Stimulated activated CD4-positive, alpha-beta T cell treated with anti-CD3 and anti-CD28 coated beads, Interleukin-12 subunit alpha, Interleukin-12 subunit beta, amount 100 ng/mL, for 48 hours (primary cell): ENCODE measurements around the gene WDR87.
"Not testable (repeated sequence)": the region's sequence is repeated elsewhere in the genome, so short reads cannot be mapped to it uniquely, and the experiment has no call there.

Experiments
- DNase-seq, 3 donors: peaks; one replicate each; pipeline ENCODE4 v3.0.0-alpha.2; 2020; ENCODE audit warnings: low read depth in 2 of 3, low spot score in 1 of 3

WDR87 gene

DNA sequence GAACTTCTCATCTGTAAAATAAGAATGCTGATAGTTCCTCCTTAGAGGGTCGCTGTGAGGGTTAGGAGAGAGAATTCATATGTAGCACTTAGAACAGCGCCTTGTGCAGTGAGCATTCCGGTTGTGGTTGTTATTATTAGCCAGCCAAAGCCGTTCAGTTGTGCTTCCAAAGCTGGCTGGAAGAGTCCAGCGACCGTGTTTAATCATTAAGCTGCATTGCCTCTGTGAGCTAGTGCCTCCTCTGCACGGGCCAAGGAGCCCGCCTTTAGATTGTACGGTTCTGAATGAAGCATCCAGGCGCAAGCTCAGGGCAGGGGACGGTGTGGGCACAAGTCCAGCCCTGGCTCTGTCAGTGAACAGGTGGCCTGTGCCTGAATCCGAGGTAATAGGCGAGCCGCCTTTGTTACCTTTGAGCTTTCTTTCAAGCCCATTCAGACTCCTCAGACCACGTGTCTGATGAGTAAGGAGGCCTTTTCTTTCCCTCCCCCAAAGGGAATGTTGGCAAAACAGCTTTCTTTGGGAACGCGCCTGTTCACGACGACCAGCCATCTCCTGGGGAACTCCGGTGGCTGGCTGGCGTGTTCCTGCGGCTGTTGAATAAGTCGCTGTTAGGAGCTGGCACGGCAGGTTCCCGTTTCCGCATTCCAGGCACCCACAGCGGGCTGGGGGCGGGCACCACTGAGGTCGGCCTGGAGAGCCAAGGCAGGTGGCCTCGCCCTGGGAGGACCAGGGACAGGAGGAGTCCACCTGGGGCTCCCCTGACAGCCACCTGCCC lies 25.7 kb upstream of the WDR87 start:
- DNase-seq: no peak

DNA sequence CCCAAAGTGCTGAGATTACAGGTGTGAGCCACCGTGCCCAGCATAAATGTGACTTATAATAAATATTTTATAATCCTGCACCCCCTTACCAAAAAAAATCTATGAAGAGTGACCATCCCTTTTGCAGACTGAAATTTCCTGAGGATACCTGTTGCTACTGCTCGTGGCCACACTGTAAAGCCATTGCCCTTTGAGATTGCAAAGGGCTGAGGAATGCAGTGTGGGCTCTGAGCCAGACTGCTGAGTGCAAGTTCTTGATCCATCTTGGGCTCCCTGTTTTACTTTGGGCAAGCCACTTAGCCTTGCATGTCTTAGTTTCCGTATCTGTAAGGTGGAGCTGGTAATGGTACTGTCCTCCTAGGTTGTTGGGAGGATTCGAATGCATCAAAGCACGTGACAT lies 24.0 kb upstream of the WDR87 start:
- no peak for DNase-seq

DNA sequence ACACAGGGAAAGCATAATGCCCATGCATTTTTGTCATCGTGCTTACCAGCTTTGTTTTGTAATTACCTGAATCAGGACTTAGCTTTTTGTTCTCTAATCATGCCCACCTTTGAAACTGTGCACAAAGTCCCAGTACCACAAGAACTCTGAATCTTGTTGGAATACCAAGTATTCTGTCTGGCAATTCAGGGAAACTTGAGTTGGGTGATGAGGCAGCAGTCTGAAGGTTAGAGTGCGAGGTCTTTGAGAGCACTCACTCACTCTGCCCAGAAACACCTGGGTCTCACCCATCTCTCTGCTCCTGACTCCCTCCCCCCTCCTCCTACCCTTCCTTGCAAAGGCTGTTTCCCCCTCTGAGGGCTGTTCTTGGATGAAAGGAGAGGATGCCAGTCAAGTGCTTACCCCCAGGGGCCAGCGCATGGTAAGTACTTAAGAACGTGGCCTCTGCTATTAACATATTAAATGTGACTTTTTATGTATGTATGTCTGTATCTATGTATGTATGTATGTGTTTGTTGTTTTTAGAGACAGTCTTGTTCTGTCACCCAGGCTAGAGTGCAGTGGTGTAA lies 23.0 kb upstream of the WDR87 start:
- DNase-seq: no peak

DNA sequence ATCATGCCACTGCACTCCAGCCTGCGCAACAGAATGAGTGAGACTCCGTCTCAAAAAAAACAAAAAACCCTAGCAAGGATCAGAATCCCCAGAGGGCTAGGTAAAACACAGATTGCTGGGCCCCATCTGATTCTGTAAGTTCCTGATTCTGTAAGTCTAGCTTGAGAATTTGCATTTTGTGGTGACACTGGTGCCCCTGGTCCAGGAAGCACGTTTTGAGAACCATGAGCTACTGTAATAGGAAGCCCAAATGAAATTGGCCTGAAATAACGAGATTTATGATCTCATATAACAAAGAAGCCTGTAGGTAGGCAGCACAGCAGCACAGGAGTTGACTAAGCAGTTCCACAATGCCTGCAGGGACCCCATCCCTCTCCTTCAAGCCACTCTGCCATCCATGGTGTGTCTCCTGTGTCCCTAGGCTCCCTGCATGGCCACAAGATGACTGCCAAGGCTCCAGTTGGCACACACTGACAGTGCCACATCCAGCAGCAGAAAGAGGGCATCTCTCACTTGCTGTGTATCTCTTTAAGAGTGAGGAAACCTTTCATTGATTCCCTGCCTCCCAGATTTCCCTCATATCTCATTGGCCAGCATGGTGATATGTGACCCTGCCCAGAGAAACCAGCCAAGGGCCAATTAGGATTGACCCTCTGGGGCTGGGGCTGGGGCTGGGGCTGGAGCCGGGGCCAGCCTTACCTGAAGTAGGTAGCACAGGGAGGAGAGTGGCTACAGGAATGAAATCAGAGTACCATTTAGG lies 22.3 kb upstream of the WDR87 start:
- no peak for DNase-seq

DNA sequence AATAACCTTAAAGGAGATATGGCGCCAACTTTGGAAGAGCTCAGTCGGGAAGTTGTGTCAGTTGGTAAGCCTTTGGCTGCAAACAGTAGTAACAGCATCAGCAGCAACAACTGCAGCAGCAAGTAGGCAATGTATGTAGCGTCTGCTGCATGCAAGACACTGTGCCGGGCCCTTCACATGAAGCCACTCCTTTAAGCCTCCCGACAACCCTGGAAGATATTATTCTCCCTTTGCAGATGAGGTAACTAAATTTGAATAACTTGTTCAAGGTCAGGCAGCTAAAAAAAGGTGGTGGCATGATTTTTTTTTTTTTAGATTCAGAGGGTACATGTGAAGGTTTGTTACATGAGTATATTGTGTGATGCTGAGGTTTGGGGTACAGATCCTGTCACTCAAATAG lies 20.3 kb upstream of the WDR87 start:
- no peak for DNase-seq

DNA sequence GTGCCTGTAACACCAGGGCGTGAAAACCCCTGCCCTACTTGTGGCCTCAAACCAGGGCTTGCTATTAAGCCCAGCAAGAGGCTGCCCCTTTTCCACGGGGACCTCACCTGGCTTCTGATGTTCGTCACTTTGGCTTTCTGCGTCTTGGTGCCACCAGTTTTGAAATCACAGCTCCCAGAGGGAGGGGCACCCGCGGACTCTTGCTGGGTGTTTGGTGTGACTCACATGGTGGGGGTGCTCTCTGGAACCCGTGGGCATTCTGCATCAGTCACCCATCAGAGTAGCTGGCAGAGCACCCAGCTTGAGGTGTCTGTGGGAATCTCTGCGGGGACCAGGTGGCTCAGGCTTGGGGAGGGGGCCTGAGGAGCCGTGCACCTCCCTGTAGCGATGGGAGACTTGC lies 19.9 kb upstream of the WDR87 start:
- no peak for DNase-seq

DNA sequence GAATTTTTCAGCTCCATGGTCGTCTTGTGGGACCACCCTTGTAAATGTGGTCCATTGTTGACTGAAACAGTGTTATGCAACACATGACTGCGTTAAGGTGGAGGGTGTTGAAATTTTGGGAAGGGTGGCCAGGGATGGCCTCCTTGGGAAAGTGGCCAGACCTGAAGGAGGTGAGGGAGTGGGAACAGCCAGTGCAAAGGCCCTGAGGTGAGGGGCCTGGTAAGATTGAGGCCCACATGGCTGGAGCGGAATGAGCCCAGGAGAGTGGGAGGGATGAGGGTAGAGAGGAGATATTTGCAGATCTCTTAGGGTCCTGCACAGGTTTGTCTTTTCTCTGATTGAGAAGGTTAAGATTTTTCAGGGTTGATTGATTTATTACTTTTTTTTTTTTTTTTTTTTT lies 18.8 kb upstream of the WDR87 start:
- no peak for DNase-seq

DNA sequence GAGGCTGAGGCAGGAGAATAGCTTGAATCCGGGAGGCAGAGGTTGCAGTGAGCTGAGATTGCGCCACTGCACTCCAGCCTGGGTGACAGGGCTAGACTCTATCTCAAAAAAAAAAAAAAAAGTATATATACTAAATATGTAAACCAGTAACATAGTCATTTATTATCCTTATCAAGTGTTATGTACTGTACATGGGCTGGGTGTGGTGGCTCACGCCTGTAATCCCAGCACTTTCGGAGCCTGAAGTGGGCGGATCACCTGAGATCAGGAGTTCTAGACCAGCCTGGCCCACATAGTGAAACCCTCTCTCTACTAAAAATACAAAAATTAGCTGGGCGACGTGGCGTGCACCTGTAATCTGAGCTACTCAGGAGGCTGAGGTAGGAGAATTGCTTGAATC lies 18.2 kb upstream of the WDR87 start:
- DNase-seq: not testable (repeated sequence)

DNA sequence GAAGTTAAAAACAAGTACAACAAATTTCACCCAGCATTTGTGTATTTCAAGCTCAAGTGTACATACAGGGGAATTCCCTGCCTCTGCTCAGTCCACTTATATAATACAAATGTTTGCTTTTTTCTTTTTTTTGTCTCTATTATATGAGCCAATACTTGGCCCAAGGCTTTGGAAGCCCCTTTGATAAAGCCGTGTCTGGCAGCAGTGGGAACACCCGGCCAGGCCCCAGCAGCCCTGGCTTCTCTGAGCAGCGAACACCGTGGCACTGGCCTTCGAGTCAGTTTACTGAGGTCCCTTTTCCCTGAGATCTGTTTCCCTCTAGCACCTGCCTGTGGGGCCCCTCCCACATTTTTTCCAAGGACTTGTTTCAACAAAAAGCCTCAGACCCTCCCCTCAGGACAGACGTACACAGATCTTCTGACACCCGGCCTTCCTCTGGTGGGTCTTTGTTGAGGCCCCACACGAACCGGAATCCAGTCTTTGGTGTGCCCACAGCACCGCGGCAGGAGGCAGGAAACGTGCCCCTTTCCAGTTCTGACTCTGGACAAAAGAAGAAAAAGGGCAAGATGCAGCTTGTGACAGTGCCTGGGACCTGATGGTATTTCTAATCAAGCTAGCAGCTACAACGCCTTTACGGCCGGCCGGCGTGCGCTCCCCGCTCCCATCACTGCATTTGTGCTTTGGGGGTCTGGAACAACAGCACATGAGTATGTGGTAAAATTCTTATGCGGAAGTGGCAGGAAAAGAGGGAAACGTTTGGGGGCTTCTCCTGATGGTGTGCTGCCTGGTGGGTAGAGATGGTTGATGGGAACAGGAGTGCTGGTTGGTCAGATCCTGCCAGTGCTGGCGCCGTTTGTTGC lies 14.4 kb upstream of the WDR87 start:
- no peak for DNase-seq

DNA sequence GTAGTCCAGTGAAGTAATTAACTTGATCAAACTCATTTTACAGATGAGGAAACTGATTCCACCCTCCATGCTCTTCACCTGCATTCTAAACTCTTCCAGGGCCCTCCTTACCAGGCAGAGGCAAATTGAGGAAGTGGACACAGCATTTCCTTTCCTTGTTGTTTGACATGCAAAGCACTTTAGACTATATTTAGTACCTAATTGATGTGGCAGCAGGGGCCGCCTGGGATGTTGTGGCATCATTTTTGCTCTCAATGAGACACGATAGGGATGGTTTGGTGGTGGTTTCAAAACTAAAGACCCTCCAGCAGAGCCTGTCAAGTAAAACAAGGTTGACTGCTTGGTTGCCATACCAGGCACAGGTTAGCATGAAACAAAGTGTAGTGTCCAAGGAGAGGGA lies 8.5 kb upstream of the WDR87 start:
- DNase-seq: no peak

DNA sequence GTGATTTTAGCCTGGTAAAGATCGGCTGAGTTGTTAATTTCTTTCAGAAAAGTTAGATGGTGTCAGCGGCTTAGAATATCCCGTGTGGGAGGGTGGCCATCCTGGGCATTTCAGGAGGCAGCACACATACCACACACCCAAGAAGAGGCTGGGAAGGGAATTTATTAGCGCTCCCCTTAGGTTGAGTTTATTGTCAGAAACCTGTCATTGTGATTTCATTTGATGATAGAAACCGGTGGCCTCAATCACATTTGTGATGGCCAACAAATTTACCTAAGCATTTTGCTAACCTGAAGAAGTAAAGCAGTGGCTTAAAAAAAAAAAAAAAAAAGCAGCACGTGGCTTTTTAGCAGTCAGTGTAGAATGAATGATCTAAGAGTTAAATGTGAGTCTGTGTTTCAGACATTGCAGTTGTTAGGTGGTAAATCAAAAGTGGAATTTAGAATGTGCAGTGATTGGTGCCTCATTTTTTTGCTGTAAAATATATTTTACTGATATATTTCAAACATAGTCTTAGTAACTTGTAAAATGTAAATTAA lies 3.3 kb upstream of the WDR87 start:
- no peak for DNase-seq

DNA sequence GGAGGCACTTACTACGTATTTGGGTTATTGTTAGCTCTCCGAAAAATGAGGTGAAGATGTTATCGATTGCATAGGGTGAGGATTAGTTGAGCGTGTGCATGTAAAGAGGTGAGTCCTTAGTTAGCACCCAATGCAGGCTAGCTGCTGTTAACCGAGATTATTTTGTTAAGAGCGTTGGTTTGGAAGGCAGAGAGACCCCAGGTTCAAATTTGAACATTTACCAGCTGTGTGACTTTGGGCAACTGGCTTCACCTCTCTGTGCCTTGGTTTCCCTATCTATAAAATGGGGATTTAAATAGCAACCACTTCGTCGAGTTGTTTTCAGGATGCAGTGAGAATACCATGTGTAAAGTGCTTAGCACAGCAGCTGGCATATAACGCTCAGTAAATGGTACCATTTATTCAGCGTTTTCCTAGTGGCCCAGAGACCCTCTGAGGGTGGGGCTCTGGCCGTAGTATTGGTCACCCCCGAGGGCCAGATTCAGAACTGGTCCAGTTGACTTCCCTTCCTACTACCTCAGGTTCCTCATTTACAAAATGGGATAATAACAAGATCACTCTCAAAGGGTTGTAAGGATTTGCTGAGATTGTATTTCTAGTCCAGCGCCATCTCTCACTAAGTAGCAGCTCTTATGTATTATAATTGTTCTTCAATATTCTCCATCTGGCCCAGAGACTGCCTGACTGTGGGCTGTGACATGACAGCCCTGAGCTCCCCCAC lies 1.5 kb upstream of the WDR87 start:
- DNase-seq: no peak

DNA sequence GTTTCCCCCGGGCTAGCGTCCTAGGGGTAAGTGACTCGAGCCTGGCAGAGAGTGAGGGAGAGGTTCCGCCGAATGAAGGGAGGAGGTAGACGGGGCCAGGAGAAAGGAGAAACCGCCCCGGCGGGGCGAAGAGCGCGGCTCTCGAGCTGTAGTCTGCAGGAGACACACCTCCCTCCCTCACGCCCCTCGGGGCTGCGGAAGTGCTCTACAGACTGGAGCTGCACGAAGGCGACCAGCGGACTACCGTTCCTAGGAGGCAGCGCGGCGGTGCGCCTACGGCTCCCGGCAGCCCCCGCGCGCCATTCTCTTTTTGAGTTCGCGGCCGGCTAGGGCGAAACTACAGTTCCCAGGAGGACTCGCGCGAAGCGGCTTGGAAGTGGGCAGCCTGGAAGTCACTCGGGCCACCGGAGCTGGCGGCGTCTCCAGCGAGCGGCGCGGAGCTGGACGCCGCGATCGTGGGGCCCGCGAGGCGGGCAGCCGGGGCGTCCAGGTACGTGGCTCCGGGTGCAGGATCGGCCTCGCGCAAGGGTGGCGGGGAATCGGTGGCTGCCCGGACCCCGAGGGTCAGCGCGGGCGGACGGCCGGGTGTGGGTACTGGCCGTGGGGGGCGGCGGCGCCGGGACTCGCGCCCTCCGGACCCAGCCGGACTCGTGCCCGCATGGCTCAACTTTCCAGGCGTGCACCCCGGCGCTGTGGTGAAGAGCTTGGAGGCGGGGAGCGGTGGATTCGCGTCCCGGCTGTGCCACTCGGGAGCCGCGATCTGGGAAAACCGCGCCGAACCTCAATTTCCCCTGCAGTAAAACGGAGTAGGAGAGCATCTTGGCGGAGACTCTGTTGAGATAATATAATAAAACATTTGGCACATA lies 708 bp upstream of the WDR87 start, which contains the start of gene SIPA1L3:
Gene SIPA1L3 (plus strand): TSS at position 340 of the 866 bp plus-strand sequence. CDS start 174,358 bp downstream, outside the sequence.
- peak; percentile 89 to 92 (median 89) for DNase-seq

DNA sequence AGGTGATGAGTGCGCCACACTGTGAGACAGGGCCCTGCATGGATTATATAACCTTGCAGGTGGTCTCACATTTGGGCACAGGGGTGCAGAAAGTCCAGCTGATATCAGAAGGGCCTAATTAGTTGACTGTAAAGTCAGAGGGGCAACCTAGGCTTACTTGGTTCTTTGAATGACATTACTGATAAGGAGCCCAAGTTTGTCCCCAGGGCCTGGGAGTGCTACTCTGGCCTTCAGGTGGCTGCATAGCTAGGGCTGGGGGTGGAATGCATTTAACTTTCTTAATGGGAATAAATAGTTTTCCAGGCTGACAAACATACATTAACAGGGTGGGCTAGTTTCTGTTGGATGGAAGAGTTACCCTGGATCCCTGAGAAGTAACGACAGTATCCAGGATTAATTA lies 3.3 kb downstream of the WDR87 start:
- no peak for DNase-seq

DNA sequence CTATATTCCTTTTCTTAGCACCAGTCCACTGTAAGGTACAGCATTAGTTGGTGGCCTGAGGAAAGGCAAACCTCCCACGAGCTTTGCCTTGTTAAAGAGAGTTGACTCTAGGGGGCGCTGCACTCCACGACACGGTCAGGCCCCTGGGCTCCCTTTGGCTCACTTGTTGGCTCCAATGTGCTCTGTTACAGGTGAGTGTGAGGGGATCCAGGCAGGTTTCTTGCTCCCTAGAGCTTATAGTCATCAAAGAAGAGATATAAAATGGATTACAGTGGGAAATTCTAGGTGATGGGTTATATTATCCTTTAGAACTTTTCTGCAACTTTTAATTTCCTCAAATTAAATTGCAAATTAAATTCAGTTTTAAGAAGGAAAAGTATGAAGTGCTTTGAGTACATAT lies 3.7 kb downstream of the WDR87 start:
- DNase-seq: peak; percentile 67 to 85 (median 70)

DNA sequence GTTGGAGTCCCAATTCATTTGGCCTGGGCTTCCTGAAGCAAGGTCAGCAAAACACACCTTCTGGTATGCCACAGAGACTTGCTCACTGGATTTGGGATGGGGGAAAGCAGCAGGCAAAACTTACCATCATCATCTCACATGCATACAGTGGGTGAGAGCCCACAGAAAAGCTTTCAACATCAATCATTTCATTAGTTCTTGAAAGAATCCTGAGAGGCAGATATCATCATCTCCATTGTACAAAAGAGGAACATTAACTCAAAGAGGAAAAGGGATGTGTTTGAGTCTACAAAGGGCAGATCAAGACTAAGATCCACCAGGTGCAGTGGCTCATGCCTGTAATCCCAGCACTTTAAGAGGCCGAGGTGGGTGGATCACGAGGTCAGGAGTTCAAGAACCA lies 6.4 kb downstream of the WDR87 start:
- no peak for DNase-seq

DNA sequence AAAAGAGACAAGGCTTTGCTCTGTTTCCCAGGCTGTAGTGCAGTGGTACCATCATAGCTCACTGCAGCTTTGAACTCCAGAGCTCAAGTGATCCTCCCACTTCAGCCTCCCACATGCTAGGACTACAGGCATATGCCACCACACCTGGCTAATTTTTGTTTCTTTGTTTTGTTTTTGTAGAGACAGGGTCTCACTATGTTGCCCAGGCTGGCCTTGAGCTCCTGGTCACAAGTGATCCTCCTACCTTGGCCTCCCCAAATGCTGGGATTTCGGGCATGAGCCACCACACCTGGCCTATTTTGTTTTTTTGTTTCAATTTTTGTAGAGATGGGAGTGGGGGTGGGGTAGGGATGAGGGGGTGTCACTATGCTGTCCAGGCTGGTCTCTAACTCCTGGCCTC lies 6.9 kb downstream of the WDR87 start:
- no peak for DNase-seq

DNA sequence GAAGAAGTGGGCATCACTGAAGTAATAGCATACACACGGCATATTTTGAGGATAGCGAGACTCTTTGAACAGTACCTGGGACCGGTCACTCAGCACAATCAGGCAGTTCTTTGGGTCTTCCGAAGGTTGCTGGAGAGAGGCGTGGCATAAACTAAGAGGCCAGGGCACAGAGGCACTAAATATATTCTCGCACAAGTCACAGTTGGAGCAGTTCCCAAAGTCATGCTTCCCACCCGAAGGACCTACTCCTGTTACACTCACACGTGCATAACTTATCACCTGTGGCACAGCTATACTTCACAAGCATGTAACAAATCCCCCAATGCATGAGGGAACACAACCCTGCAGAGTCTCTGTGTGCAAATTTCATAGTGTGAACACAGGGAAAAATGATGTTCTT lies 10.2 kb downstream of the WDR87 start:
- no peak for DNase-seq

DNA sequence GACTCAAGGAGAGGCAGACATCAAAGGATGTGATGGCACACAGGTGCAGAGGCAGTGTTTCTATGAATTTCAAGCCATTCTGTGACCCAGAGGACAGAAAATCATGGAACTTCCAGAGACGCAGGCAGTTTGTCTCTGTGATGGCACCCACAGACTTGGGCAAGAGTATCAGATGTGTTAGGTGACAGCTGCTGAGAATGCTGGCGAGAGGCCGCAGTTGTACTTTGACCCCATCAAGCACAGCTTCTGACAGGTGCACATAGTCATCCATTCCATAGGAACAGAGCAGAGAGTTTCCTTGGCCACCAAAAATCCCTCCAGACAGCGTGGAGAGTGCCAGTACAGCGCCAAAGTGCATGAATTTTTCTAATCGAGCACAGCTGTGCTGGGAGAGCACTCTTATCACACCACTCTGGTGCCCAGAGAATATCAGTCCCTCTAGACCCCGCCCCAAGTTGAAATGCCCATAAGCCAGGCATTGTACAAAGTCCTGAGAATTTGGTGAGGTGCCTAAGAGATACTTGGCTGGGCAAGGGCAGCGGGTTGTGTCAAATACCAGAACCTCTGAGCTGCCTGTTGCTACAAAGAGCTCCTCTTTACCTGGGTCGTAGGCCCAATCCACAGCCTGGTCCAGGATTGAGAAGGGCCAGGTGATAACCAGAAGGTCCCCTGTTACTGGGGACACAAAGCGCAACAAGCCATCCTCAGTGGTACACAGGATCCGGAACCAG lies 12.4 kb downstream of the WDR87 start:
- no peak for DNase-seq
